GM21381 (cell line): ENCODE measurements around the gene OR52N5.

Source experiments
- ATAC-seq: cut with Tn5 transposase; IDR thresholded peaks from one replicate; pipeline ENCODE4 v1.9.1; 2021; ENCODE audit warnings: mild to moderate bottlenecking, moderate library complexity; ENCODE audit not compliant: unreplicated experiment

The OR52N5 gene

DNA sequence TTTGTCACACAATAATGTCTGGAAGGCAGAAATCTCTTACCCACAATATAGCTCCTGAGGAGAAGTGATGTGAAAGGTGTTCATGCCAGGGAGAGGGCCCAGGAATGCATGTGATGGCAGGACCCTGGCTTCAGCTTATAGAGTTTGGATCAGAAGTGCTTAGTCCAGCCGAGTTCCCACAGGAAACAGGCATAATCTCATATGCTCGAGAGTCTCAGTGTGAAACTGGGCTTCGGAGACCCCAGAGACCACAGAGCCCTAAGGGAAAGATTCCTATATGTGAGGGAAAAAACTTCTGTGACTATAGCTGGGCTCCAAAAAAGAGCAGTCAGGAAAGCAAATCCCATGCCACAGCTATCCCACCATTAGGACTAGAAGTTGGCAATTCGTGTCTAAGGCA, at the start of gene OR52N5:
Gene OR52N5 (minus strand): TSS at position 101 of the 400 bp plus-strand sequence. CDS start 4,721 bp downstream, outside the sequence.
- no peak for ATAC-seq

DNA sequence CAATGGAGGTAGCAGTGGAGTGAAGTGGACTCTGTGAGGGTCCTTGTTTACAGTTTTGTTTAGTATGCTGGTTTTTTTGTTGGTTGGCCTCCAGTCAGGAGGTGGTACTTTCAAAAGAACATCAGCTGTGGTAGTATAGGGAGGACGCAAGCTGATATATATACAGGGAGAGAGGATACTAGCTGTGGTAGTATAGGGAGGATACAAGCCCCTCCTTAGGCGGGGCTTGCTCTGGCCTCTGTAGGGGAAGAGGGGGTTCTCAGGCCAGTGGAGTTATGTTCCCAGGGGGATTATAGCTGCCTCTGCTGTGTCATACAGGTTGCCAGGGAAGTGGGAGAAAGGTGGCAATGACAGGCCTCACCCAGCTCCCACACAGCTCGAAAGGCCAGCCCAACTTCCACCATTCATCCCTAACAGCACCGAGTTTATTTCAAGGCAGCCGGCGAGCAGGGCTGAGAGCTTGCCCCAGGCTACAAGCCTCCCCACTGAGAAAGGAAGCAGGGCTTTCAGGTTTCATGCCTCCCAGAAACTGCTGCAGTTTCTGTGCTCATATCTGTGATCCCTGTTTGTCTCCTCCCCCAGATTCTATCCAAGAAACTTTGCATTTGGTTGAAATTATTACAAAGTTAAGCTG, 48.2 kb upstream of the OR52N5 start:
- no peak for ATAC-seq

DNA sequence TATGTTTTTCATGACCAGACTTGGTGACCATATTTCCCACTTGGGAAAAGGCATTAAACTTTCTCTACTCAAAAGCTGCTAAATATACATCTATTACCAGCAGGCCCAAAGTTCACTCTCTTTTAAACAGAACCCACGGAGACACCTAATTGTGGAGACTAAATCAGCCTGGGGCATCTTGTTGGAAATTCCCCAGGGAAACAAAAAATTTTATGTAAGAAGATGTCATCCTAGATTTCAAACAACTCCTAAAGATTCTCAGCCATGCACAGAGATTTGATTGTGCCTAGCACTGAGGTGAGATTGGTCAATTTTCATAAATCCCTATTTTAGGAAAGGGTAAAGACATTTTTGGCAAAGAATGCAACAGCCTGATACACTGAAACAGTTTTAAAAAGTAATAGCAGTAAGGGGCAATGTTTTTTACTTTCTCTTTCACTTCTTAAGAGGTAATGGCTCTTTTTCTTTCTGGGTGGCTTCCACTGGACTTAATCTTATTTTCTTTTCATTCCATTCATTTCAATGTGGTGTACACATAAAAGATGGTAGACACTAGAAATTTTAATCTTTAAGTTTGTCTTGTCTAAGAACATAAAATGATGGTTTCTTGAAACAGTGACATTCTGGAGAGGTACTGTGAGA, 35.2 kb upstream of the OR52N5 start:
- peak; percentile 62 for ATAC-seq

DNA sequence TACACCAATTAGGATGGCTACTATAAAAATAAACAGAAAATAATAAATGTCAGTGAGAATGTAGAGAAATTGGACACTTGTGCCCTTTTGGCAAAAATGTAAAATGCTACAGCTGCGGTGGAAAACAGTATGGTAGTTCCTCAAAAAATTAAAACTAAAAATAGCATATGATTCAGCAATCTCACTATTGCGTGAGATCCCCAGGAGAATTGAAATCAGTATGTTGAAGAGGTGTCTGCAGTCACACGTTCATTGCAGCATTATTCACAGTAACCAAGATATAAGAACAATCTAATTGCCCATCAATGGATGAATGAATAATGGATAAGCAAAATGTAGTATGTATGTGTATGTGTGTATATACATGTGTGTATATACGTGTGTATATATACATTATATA, 32.4 kb upstream of the OR52N5 start:
- ATAC-seq: no peak

DNA sequence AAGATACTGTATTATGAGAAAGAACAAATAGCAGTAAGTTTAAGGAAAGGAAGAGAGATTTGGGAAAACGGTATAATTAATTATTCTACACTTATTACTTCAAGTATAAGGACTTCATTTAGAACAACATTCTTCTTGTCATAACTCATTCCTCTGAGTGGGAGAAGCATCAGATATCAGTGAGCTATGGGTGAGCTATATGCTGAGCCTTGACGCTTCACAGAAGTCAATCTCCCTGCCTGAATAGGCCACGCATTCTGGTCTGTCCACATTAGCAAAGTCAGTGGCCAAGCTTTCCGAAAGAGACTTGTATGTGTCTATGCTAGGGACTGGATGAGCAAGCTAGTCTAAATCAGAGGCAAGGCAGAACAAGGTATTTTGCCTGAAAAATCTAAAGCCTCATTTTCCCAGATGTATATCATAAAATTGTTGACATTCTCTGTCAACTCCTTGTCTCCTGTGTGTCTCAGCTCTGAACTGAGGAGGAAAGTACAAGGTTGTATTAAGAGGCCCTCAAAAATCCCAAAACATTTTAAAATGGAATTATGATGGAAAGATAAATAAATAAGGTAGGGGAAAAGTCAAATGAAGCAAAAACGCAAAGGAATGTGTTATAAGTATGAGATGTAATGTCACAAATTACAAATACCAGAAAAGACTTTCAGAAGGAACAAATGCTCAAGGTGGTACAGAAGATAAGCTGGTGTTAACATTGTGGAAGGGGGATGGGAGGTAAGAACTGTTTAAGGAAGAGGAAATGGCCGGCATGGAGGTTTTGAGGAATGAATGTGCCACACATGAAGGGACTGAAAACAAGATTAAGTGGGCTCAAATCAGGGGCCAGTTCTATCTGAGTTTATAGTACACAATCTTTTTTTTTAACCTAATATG, 27.0 kb upstream of the OR52N5 start:
- ATAC-seq: no peak

DNA sequence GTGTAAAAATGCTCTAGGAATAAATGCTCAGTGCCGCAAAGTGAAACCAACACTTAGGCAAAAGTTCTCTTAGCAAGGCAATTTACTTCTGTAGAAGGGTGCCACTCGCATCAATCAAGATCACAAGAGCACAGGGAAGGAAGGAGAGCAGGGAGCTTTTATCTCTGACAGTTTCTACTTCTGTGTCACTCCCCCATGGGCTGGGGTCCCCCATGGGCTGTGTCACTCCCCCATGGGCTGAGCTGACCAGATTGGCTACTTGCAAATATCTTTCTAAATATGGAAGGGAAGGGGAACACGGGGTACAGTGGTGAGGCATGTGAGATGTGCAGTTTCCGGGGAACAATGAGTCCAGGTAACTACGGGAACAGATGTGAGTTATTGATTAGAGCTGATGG, 26.0 kb upstream of the OR52N5 start:
- ATAC-seq: no peak

DNA sequence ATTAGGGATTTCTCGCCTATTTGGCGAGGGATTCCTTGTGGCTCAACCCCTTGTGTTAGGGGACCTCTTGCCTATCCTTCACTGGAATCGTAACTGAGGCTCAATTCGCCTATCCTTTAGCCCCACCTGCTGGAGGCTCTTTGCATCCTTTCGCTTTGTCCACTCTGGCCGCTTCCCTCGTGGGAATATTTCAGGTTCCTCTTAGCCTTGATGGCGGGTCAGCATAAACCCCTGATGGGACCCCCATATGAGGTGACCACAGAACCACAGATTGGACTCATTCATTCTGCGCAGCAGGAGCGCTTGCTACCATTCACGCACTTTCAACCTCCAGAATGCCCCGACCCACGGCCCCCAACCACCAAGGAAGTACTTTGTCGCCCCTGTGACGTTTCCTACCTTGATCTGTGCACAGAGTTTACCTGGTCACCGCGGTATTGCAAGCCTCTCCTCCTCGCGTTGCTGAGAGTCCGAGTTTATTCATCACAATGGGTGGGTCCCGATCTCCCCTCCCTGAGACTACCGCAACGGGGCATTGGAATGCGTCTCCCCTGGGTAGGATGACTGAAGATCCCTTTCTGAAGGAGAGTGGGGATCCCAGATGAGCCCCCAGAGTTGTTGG, 25.5 kb upstream of the OR52N5 start, which contains the start of gene OR52N2:
Gene OR52N2 (plus strand): TSS at position 425 of the 622 bp plus-strand sequence. CDS start 11,412 bp downstream, outside the sequence.
- peak; percentile 94 for ATAC-seq

DNA sequence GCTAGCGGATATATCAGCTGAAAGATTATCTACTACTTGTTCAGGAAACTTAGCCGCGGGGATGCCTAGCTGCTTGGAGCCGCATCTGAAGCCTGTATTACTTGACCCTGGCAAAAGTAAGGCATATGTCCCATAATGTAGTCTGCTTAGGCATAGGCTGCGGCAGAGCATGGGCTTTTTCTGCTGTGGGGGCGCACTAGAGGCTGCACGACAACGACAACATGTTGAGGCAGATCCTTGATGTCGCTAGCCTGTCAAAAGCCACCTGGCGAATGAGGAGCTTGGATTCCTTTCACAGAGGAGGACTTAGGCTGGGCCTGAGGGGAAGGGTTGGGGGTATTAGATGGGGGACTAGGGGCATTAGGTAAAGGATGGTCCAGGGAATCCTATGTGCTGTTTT, 24.4 kb upstream of the OR52N5 start:
- ATAC-seq: no peak

DNA sequence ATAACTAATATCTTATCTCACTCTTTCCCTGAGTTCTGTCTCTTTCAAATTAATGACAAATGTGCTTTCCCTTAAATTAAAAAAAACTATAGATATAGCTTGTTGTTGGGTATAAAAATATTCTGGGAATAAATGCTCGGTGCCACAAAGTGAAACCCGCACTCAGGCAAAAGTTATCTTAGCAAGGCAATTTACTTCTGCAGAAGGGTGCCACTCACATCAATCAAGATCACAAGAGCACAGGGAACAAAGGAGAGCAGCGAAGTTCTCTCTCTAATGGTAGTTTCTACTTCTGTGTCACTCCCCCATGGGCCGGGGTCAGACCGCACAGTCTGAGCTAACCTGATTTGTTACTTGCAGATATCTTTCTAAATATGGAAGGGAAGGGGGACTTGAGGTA, 20.8 kb upstream of the OR52N5 start:
- ATAC-seq: no peak

DNA sequence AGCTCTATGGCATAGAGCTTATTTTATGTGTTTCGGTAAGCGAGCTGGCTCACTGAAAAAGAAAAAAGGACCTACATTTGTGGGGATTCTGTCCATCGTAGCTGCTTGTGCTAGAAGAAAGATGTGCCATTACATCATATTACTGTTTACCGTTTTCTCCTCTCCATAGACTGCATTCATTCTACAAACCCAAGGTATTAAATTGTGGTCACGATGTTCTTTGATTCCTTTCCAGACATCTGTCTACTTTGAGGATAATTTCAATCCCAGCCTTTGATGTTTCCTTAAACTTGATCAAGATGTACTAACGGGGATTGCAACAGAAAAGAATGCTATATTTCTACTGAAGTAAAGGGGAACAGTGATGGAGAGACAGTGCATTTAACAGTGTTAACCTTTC, 13.4 kb upstream of the OR52N5 start:
- no peak for ATAC-seq

DNA sequence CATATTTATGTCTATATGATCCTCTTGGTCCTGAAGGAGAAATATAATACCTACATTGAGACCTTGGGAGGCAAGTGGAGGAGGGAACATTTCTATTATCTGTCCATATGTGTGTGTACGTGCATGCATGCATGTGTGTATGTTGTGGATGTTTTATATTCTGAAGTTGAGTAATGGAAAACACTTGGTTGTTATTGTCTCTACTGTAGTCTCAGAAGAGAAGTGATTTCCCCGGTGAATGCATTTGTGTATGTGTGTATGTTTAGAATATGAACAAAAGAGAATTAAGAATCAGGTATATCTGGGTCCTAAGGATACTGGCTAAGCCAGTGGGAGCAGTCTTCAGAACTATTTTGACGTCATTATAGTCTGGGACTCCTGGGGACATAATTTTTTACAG, 8.0 kb upstream of the OR52N5 start, which contains the start of gene OR52N1:
Gene OR52N1 (minus strand): TSS at position 101 of the 400 bp plus-strand sequence. CDS start 2,449 bp downstream, outside the sequence.
- ATAC-seq: no peak

DNA sequence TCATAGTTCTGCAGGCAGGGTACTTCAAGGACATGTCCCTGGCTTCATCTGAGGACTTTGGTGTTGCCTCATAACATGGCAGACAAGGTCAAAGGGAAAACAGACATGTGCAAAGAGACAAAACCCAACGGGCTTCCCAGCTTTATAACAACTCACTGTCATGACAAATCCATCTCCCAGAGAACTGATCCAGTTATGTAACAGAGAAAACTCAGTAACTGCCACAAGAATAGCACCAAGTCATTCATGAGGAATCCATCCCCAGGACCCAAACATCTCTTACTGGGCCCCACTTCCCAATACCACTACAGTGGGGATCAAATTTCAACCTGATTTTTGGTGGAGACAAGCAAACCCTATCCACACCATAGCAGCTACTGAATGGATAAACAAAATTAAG, 16.1 kb downstream of the OR52N5 start:
- no peak for ATAC-seq

DNA sequence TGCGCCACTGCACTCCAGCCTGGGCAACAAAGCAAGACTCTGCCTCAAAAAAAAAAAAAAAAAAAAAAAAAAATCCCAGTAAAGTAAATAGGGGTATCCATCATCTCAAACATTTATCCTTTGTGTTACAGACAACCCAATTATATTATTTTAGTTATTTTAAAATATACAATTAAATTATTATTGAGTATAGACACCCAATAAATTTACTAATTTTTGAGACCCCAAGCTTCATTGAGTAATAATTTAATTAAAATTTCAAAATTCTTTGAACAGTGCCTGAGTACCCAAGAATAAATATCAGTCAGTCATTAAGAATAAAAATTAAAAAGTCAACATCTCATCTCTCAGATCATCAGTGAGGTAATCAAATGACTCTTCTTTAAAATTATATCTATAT, 29.2 kb downstream of the OR52N5 start, which contains the start of gene OR52N4:
Gene OR52N4 (plus strand): TSS at position 301 of the 400 bp plus-strand sequence. CDS start 498 bp downstream, outside the sequence.
- no peak for ATAC-seq

DNA sequence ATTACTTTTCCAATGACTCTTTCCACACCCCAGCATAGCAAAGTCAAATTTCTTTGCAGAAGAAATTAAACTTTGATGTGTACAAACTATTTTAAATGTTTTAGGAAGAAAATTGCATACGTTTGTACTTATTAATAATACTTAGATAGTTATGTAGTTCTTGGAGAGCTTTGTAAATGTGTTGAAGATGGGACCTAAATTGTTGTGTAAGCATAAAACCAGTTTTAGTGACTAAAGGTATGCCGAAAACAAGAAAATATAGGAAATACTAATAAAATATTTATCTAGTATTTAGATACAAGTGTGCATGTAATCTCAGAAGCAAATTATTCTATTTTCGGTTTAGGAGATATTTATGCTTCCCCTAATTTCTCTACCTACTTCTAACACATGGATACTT, 33.3 kb downstream of the OR52N5 start:
- no peak for ATAC-seq

DNA sequence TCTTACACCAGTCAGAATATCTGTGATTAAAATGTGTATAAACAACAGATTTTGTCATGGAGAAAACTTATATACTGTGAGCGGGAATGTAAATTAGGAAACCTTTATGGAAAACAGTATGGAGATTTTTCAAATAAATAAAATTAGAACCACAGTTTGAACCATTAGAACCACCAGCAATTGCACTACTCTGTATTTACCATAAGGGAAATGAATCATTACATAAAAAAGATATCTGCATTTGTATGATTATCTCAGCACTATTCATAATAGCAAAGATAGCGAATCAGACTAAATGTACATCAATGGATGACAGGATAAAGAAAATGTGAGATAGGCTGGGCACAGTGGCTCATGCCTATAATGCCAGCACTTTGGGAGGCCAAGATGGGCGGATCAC, 36.5 kb downstream of the OR52N5 start:
- ATAC-seq: no peak

DNA sequence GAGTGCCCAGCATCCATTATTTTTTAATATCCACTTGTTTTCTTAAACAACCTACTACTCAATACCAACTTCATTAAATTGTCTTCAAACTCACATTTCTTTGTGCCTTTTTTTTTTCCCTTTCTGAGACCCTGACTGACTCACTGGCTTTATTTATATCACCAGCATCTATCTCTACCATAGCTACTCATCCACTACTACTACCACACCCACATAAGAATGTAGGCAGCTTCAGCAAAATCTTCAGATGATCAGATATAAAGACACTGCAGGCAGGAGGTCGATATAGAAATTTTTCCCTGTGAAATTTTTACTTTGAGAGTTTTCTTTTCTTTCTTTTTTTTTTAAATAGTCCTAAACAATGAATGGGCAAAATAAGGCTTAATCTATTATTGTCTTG, 44.7 kb downstream of the OR52N5 start:
- no peak for ATAC-seq

DNA sequence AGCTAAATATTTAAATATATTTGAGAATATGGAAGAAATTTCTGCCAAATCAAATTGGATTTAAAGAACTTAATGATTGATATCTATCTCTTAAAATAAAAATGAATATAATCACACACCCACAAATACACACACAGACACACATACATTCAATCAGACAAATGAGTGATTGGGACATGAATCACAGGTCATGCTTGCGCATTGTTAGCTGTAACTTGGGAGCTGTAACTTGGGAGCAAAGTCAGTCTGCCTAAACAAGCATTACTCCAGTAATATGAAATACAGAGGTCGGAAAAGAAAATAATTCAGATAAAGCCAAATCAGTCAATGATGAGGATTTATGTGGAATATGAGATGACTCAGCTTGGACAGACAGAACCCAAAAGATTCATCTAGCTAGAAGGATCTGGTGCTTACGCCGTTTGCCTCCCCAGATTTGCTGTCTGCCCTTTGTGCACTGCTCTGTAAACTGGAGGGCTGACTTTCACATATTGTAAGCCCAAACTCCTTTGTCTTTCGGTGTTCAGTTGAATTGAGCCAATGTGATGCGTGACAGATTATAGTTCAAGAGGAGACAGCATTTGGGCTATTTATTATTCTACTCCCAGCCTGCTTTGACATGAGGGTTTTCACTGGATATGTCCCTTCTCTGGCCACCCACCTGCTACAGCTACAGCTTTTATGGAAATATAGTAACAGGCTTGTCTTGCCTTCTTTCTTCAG, 45.3 kb downstream of the OR52N5 start:
- no peak for ATAC-seq

DNA sequence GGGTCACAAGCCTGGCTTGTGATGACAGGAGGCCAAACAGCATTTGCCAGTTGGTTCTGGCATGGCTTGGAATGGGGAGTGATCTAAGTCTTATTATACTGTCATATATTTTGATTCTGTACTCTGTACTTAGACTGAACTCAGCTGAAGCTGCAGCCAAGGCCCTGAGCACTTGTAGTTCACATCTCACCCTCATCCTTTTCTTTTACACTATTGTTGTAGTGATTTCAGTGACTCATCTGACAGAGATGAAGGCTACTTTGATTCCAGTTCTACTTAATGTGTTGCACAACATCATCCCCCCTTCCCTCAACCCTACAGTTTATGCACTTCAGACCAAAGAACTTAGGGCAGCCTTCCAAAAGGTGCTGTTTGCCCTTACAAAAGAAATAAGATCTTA, 46.1 kb downstream of the OR52N5 start:
- ATAC-seq: no peak

DNA sequence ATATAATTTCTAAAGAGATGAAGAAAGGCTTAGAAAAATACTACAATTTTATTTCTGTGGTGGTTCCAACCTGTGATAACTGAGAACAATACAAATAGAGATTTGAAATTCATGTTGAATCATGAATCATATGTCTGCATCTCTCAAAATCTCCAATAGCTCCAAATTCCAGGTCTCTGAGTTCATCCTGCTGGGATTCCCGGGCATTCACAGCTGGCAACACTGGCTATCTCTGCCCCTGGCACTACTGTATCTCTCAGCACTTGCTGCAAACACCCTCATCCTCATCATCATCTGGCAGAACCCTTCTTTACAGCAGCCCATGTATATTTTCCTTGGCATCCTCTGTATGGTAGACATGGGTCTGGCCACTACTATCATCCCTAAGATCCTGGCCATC, 46.8 kb downstream of the OR52N5 start, which contains the start of gene OR56B1:
Gene OR56B1 (plus strand): TSS at position 53 of the 400 bp plus-strand sequence. CDS start 69 bp downstream, at position 122.
- no peak for ATAC-seq

DNA sequence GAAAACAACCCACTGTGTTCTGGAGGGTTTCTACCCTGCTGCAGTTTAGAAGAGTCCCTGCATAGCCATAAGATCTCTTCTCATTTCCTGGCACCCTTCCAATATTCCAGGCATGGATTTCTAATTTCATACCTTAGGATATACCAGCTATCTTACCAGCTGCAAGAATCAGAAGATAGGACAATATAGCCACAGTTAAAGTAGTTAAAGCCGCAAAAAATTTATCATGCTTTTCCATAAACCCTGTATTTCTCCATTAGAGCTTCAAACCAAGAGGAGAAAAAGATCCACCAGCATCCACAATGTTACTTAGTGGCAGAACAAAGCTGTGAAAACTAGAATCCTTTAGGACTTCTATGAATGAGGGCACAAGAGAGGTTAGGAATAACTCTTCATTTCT, 55.5 kb downstream of the OR52N5 start:
- ATAC-seq: no peak
